ENCODE measurements around the gene MYH11.
"Not testable (repeated sequence)": the region's sequence is repeated elsewhere in the genome, so short reads cannot be mapped to it uniquely, and the experiment has no call there.

DNA sequence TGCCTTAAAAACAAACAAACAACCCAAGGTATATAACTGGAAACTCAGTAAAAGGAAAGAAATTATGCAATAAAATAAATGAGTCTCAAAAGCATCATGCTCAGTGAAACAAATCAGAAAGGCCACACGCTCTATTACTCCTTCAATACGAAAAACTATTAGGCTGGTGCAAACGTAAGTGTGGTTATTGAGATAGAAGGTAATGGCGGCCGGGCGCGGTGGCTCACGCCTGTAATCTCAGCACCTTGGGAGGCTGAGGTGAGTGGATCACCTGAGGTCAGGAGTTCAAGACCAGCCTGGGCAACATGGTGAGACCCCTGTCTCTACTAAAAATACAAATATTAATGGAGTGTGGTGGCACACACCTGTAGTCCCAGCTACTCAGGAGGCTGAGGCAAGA lies 17.6 kb downstream of the MYH11 start:
- TF ChIP-seq, protein P1, sequence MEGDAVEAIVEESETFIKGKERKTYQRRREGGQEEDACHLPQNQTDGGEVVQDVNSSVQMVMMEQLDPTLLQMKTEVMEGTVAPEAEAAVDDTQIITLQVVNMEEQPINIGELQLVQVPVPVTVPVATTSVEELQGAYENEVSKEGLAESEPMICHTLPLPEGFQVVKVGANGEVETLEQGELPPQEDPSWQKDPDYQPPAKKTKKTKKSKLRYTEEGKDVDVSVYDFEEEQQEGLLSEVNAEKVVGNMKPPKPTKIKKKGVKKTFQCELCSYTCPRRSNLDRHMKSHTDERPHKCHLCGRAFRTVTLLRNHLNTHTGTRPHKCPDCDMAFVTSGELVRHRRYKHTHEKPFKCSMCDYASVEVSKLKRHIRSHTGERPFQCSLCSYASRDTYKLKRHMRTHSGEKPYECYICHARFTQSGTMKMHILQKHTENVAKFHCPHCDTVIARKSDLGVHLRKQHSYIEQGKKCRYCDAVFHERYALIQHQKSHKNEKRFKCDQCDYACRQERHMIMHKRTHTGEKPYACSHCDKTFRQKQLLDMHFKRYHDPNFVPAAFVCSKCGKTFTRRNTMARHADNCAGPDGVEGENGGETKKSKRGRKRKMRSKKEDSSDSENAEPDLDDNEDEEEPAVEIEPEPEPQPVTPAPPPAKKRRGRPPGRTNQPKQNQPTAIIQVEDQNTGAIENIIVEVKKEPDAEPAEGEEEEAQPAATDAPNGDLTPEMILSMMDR (IDR thresholded peaks at IDR 0.05; ENCODE audit: low read length), result not testable (repeated sequence)
- not testable (repeated sequence) for TF ChIP-seq EZH2 (IDR thresholded peaks at IDR 0.05; ENCODE audit: borderline replicate concordance, low read length)

Measured in OCI-LY1 (cell line).